Measurements from ENCODE around the gene EHHADH. TPM values are rescaled to one million over a fixed set of nuclear protein-coding genes. Genes with fewer than 3 reads are reported as not detected.

Gene EHHADH
- total and polyA plus RNA-seq, 2 of the 13 experiments (the other 11 are each of a cell fraction or from before 2014, with no cell fraction given) = 14.5 to 38.9 TPM

DNA sequence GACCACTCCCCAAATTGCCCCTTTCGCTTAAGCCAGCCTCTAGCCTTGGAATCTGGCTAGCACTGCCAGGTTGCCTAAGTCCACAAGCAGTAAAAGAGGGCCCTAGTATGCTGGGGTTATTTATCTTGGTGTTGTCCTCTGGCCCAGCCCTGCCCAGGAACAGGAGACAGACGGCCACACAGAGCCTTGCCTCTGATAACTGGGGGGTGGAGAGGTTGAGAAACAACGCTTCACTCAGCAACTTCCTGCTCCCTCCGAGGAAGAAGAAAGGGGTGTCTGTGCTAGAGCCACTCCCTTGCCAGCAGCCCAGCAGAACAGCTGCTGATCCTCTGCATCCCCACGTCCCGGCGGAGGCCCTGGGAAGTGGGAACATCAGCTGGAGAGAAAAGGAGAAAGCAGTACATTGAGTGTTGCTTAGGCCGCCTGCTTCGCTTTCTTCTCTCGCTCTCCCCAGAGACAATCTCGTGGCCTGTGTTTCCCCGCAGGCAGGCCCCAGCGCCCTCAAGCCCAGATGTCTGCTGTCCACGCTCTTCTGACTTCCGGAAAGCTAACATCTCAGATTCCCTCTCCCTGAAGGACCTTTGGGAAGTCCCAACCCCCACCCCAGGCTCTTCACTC, 78.4 kb downstream of the EHHADH start (continued):
- TF ChIP-seq DMAP1 (CRISPR knock-in tag; IDR thresholded peaks at IDR 0.05) (peak; percentile 82), ZNF879 (CRISPR knock-in tag; IDR thresholded peaks at IDR 0.05) (peak; percentile 47; the same call in 1 of the 2 replicates), RARA (CRISPR knock-in tag; IDR thresholded peaks at IDR 0.05) (peak; percentile 15; the same call in 1 of the 2 replicates), MIER2 (CRISPR knock-in tag; IDR thresholded peaks at IDR 0.05) (no peak), SALL1 (CRISPR knock-in tag; IDR thresholded peaks at IDR 0.05) (peak; percentile 79), YEATS2 (CRISPR knock-in tag; IDR thresholded peaks at IDR 0.05; ENCODE audit: borderline replicate concordance) (peak; percentile 38; the same call in 1 of the 2 replicates)
- TF ChIP-seq, protein P1, sequence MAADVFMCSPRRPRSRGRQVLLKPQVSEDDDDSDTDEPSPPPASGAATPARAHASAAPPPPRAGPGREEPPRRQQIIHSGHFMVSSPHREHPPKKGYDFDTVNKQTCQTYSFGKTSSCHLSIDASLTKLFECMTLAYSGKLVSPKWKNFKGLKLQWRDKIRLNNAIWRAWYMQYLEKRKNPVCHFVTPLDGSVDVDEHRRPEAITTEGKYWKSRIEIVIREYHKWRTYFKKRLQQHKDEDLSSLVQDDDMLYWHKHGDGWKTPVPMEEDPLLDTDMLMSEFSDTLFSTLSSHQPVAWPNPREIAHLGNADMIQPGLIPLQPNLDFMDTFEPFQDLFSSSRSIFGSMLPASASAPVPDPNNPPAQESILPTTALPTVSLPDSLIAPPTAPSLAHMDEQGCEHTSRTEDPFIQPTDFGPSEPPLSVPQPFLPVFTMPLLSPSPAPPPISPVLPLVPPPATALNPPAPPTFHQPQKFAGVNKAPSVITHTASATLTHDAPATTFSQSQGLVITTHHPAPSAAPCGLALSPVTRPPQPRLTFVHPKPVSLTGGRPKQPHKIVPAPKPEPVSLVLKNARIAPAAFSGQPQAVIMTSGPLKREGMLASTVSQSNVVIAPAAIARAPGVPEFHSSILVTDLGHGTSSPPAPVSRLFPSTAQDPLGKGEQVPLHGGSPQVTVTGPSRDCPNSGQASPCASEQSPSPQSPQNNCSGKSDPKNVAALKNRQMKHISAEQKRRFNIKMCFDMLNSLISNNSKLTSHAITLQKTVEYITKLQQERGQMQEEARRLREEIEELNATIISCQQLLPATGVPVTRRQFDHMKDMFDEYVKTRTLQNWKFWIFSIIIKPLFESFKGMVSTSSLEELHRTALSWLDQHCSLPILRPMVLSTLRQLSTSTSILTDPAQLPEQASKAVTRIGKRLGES (CRISPR knock-in tag; IDR thresholded peaks at IDR 0.05; ENCODE audit: borderline replicate concordance) = no peak
- TF ChIP-seq, protein P2, sequence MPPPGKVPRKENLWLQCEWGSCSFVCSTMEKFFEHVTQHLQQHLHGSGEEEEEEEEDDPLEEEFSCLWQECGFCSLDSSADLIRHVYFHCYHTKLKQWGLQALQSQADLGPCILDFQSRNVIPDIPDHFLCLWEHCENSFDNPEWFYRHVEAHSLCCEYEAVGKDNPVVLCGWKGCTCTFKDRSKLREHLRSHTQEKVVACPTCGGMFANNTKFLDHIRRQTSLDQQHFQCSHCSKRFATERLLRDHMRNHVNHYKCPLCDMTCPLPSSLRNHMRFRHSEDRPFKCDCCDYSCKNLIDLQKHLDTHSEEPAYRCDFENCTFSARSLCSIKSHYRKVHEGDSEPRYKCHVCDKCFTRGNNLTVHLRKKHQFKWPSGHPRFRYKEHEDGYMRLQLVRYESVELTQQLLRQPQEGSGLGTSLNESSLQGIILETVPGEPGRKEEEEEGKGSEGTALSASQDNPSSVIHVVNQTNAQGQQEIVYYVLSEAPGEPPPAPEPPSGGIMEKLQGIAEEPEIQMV (CRISPR knock-in tag; IDR thresholded peaks at IDR 0.05; ENCODE audit: low read depth) = no peak; the same call in 1 of the 2 replicates
- TF ChIP-seq, protein P3, sequence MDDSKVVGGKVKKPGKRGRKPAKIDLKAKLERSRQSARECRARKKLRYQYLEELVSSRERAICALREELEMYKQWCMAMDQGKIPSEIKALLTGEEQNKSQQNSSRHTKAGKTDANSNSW (CRISPR knock-in tag; IDR thresholded peaks at IDR 0.05; ENCODE audit: borderline replicate concordance) = 0 out of 2 replicates have a peak, but pooled peaks have one; percentile 56
- TF ChIP-seq, protein P4, sequence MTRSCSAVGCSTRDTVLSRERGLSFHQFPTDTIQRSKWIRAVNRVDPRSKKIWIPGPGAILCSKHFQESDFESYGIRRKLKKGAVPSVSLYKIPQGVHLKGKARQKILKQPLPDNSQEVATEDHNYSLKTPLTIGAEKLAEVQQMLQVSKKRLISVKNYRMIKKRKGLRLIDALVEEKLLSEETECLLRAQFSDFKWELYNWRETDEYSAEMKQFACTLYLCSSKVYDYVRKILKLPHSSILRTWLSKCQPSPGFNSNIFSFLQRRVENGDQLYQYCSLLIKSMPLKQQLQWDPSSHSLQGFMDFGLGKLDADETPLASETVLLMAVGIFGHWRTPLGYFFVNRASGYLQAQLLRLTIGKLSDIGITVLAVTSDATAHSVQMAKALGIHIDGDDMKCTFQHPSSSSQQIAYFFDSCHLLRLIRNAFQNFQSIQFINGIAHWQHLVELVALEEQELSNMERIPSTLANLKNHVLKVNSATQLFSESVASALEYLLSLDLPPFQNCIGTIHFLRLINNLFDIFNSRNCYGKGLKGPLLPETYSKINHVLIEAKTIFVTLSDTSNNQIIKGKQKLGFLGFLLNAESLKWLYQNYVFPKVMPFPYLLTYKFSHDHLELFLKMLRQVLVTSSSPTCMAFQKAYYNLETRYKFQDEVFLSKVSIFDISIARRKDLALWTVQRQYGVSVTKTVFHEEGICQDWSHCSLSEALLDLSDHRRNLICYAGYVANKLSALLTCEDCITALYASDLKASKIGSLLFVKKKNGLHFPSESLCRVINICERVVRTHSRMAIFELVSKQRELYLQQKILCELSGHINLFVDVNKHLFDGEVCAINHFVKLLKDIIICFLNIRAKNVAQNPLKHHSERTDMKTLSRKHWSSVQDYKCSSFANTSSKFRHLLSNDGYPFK (CRISPR knock-in tag; IDR thresholded peaks at IDR 0.05; ENCODE audit: borderline replicate concordance) = peak; percentile 27; the same call in 1 of the 2 replicates
- TF ChIP-seq, protein P5, sequence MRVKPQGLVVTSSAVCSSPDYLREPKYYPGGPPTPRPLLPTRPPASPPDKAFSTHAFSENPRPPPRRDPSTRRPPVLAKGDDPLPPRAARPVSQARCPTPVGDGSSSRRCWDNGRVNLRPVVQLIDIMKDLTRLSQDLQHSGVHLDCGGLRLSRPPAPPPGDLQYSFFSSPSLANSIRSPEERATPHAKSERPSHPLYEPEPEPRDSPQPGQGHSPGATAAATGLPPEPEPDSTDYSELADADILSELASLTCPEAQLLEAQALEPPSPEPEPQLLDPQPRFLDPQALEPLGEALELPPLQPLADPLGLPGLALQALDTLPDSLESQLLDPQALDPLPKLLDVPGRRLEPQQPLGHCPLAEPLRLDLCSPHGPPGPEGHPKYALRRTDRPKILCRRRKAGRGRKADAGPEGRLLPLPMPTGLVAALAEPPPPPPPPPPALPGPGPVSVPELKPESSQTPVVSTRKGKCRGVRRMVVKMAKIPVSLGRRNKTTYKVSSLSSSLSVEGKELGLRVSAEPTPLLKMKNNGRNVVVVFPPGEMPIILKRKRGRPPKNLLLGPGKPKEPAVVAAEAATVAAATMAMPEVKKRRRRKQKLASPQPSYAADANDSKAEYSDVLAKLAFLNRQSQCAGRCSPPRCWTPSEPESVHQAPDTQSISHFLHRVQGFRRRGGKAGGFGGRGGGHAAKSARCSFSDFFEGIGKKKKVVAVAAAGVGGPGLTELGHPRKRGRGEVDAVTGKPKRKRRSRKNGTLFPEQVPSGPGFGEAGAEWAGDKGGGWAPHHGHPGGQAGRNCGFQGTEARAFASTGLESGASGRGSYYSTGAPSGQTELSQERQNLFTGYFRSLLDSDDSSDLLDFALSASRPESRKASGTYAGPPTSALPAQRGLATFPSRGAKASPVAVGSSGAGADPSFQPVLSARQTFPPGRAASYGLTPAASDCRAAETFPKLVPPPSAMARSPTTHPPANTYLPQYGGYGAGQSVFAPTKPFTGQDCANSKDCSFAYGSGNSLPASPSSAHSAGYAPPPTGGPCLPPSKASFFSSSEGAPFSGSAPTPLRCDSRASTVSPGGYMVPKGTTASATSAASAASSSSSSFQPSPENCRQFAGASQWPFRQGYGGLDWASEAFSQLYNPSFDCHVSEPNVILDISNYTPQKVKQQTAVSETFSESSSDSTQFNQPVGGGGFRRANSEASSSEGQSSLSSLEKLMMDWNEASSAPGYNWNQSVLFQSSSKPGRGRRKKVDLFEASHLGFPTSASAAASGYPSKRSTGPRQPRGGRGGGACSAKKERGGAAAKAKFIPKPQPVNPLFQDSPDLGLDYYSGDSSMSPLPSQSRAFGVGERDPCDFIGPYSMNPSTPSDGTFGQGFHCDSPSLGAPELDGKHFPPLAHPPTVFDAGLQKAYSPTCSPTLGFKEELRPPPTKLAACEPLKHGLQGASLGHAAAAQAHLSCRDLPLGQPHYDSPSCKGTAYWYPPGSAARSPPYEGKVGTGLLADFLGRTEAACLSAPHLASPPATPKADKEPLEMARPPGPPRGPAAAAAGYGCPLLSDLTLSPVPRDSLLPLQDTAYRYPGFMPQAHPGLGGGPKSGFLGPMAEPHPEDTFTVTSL (CRISPR knock-in tag; IDR thresholded peaks at IDR 0.05; ENCODE audit: borderline replicate concordance) = peak; percentile 50; the same call in 1 of the 2 replicates
